Thyroid gland (tissue), 4 donors: ENCODE results near the gene SPOPL.

ENCODE experiments used
- POLR2A ChIP-seq, 2 donors: fragments of 450-650 bp; IDR thresholded peaks; one replicate each; pipeline ENCODE4 v1.6.1; 2017; ENCODE audit warnings: antibody characterized with exemption in 2 of 2, mild to moderate bottlenecking in 2 of 2, moderate library complexity in 1 of 2
- TF ChIP-seq, protein P1 (sequence below), 6 experiments: fragments of 200-600 bp in 3 of 6; fragments of 450-650 bp in 3 of 6; sonication (generic) in 3 of 6; IDR thresholded peaks; one replicate each; pipeline ENCODE4 v1.5.1; 2016 to 2019; ENCODE audit warnings: antibody characterized with exemption in 6 of 6, mild to moderate bottlenecking in 2 of 6, inconsistent platforms in 1 of 6, moderate library complexity in 1 of 6

DNA sequence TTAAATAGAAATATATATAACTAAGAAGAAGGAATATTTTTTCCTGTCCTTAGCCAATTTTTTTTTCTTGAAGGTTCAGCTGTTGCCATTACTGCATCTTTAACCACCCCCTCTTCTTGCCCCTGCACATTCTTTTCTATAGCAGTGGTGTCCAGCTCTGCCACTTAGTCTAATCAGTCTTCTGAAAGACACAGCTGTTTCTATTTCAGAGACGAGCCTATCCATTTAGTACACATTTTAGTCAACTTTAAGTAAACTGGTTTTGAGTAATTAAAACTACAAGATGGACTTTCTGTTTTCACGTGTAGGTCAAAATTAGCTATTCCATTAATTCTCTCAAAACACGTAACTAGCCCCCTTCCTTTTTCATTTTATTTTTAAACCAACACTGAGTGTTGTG lies 21.0 kb downstream of the SPOPL start:
- no peak for TF ChIP-seq POLR2A (IDR thresholded peaks at IDR 0.05)
- TF ChIP-seq, protein P1, sequence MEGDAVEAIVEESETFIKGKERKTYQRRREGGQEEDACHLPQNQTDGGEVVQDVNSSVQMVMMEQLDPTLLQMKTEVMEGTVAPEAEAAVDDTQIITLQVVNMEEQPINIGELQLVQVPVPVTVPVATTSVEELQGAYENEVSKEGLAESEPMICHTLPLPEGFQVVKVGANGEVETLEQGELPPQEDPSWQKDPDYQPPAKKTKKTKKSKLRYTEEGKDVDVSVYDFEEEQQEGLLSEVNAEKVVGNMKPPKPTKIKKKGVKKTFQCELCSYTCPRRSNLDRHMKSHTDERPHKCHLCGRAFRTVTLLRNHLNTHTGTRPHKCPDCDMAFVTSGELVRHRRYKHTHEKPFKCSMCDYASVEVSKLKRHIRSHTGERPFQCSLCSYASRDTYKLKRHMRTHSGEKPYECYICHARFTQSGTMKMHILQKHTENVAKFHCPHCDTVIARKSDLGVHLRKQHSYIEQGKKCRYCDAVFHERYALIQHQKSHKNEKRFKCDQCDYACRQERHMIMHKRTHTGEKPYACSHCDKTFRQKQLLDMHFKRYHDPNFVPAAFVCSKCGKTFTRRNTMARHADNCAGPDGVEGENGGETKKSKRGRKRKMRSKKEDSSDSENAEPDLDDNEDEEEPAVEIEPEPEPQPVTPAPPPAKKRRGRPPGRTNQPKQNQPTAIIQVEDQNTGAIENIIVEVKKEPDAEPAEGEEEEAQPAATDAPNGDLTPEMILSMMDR (IDR thresholded peaks at IDR 0.05): no peak
